H9 (cell line): ENCODE measurements around the gene PRSS57. TPM values are rescaled to one million over a fixed set of nuclear protein-coding genes. Genes with fewer than 3 reads are reported as not detected.
A peak's percentile ranks its signal among the peaks of the same experiment; 100 is the strongest.

ENCODE experiments used
- DNase-seq: peaks from one replicate; pipeline ENCODE4 v3.0.0-alpha.2; 2017
- H2AFZ ChIP-seq: one replicate; pipeline ENCODE4 v1.6.1; 2013; ENCODE audit warnings: mild to moderate bottlenecking, low read length, control low read depth, moderate library complexity
- H2AK5ac ChIP-seq: 2 replicates; pipeline ENCODE4 v1.6.1; 2013; ENCODE audit warnings: low read length, control low read depth, mixed read lengths; ENCODE audit not compliant: insufficient read length
- H2BK120ac ChIP-seq: one replicate; pipeline ENCODE4 v1.6.1; 2013; ENCODE audit warnings: low read depth, mild to moderate bottlenecking, low read length, control low read depth, inconsistent platforms; ENCODE audit not compliant: poor library complexity, severe bottlenecking
- H2BK12ac ChIP-seq: 2 replicates; pipeline ENCODE4 v1.6.1; 2013; ENCODE audit warnings: low read length, control low read depth, mixed read lengths, low read depth; ENCODE audit not compliant: insufficient read length
- H2BK15ac ChIP-seq: 2 replicates; pipeline ENCODE4 v1.6.1; 2013; ENCODE audit warnings: low read depth, low read length, control low read depth
- H2BK20ac ChIP-seq: one replicate; pipeline ENCODE4 v1.6.1; 2013; ENCODE audit warnings: low read depth, mild to moderate bottlenecking, low read length, control low read depth, inconsistent platforms; ENCODE audit not compliant: poor library complexity, severe bottlenecking
- H2BK5ac ChIP-seq: 2 replicates; pipeline ENCODE4 v1.6.1; 2013; ENCODE audit warnings: low read length, control low read depth, mixed read lengths; ENCODE audit not compliant: insufficient read length
- H3K14ac ChIP-seq: 2 replicates; pipeline ENCODE4 v1.6.1; 2013; ENCODE audit warnings: low read length, control low read depth; ENCODE audit not compliant: insufficient read depth
- H3K18ac ChIP-seq: 2 replicates; pipeline ENCODE4 v1.6.1; 2013; ENCODE audit warnings: low read depth, mild to moderate bottlenecking, mixed read lengths, low read length, control low read depth; ENCODE audit not compliant: insufficient read length
- H3K23ac ChIP-seq: 2 replicates; pipeline ENCODE4 v1.6.1; 2013; ENCODE audit warnings: low read length, control low read depth, mixed read lengths, low read depth; ENCODE audit not compliant: insufficient read length
- H3K23me2 ChIP-seq: 2 replicates; pipeline ENCODE4 v1.6.1; 2013; ENCODE audit warnings: low read depth, mild to moderate bottlenecking, mixed read lengths, low read length, control low read depth; ENCODE audit not compliant: insufficient read length, poor library complexity, severe bottlenecking
- H3K27ac ChIP-seq: 2 replicates; pipeline ENCODE4 v1.5.1; 2013; ENCODE audit warnings: low read length, control low read depth, mixed read lengths, low read depth; ENCODE audit not compliant: insufficient read length
- H3K27me3 ChIP-seq: 2 replicates; pipeline ENCODE4 v1.6.1; 2013; ENCODE audit warnings: low read length, control low read depth, inconsistent platforms; ENCODE audit not compliant: insufficient read depth
- H3K4ac ChIP-seq: 2 replicates; pipeline ENCODE4 v1.6.1; 2013; ENCODE audit warnings: low read depth, mild to moderate bottlenecking, control low read depth, inconsistent platforms, low read length, moderate library complexity
- H3K4me1 ChIP-seq: 2 replicates; pipeline ENCODE4 v1.6.1; 2013; ENCODE audit warnings: low read length, control low read depth, inconsistent platforms; ENCODE audit not compliant: insufficient read depth
- H3K4me2 ChIP-seq: 2 replicates; pipeline ENCODE4 v1.6.1; 2013; ENCODE audit warnings: low read length, control low read depth, mixed read lengths; ENCODE audit not compliant: insufficient read length, insufficient read depth
- H3K56ac ChIP-seq: 2 replicates; pipeline ENCODE4 v1.6.1; 2013; ENCODE audit warnings: low read depth, mild to moderate bottlenecking, mixed read lengths, low read length, control low read depth; ENCODE audit not compliant: insufficient read length
- H3K79me1 ChIP-seq: 2 replicates; pipeline ENCODE4 v1.6.1; 2013; ENCODE audit warnings: low read depth, mild to moderate bottlenecking, moderate library complexity, low read length, control low read depth, inconsistent platforms; ENCODE audit not compliant: insufficient read depth, poor library complexity, severe bottlenecking
- H3K79me2 ChIP-seq: 2 replicates; pipeline ENCODE4 v1.6.1; 2013; ENCODE audit warnings: low read length, control low read depth, inconsistent platforms; ENCODE audit not compliant: insufficient read depth
- H3K9ac ChIP-seq: 2 replicates; pipeline ENCODE4 v1.6.1; 2013; ENCODE audit warnings: low read length, control low read depth, mixed read lengths; ENCODE audit not compliant: insufficient read length; ENCODE audit errors: extremely low read depth
- H3K9me3 ChIP-seq: one replicate; pipeline ENCODE4 v1.6.1; 2013; ENCODE audit warnings: low read depth, low read length, inconsistent platforms; ENCODE audit not compliant: control insufficient read depth
- H3T11ph ChIP-seq: one replicate; pipeline ENCODE4 v1.6.1; 2013; ENCODE audit warnings: mild to moderate bottlenecking, low read length, control low read depth, inconsistent platforms
- H4K20me1 ChIP-seq: one replicate; pipeline ENCODE4 v1.6.1; 2013; ENCODE audit not compliant: control insufficient read depth, insufficient read length, insufficient read depth
- H4K5ac ChIP-seq: 2 replicates; pipeline ENCODE4 v1.6.1; 2013; ENCODE audit warnings: low read depth, mild to moderate bottlenecking, mixed read lengths, low read length, control low read depth; ENCODE audit not compliant: insufficient read length
- H4K8ac ChIP-seq: replicated peaks from 2 replicates; pipeline ENCODE4 v1.6.1; 2013; ENCODE audit warnings: low read length, control low read depth, mixed read lengths, low read depth; ENCODE audit not compliant: insufficient read length
- H4K91ac ChIP-seq: 2 replicates; pipeline ENCODE4 v1.6.1; 2013; ENCODE audit warnings: low read depth, mild to moderate bottlenecking, moderate library complexity, mixed read lengths, low read length, control low read depth; ENCODE audit not compliant: insufficient read length
- H3K27ac Mint-ChIP-seq, 3 experiments: 2 replicates in 2 of 3; 3 replicates in 1 of 3; pipeline ENCODE4 v1.8.0; 2020 to 2021; ENCODE audit warnings: mixed read lengths in 3 of 3, mild to moderate bottlenecking in 1 of 3, moderate library complexity in 1 of 3
- H3K27me3 Mint-ChIP-seq: 2 replicates; pipeline ENCODE4 v1.8.0; 2021; ENCODE audit warnings: low read depth, mild to moderate bottlenecking, moderate library complexity, mixed read lengths
- H3K36me3 Mint-ChIP-seq, 3 experiments: 2 replicates in 2 of 3; 3 replicates in 1 of 3; pipeline ENCODE4 v1.8.0; 2020 to 2021; ENCODE audit warnings: low read depth in 3 of 3, mixed read lengths in 3 of 3; ENCODE audit not compliant: insufficient read depth in 1 of 3
- H3K4me1 Mint-ChIP-seq, 2 experiments: 2 replicates each; pipeline ENCODE4 v1.8.0; 2020; ENCODE audit warnings: mixed read lengths in 2 of 2
- H3K4me3 Mint-ChIP-seq, 2 experiments: 2 replicates in 1 of 2; 3 replicates in 1 of 2; pipeline ENCODE4 v1.8.0; 2020 to 2021; ENCODE audit warnings: mild to moderate bottlenecking in 2 of 2, mixed read lengths in 2 of 2, moderate library complexity in 1 of 2
- H3K9me3 Mint-ChIP-seq, 2 experiments: 2 replicates in 1 of 2; 3 replicates in 1 of 2; pipeline ENCODE4 v1.8.0; 2020; ENCODE audit warnings: mild to moderate bottlenecking in 2 of 2, mixed read lengths in 2 of 2, moderate library complexity in 1 of 2
- CTCF ChIP-seq: fragments of 200-600 bp; sonication (generic); conservative IDR thresholded peaks from 3 replicates; pipeline ENCODE4 v1.8.0; 2021; ENCODE audit warnings: antibody characterized with exemption, mild to moderate bottlenecking
- WGBS: extraction: QIAGEN DNeasy Blood & Tissue Kit; methylation state at CpG from one replicate; pipeline ENCODE4 v1.1.7; 2013; ENCODE audit warnings: missing lambda C conversion rate, low lambda C conversion rate, mixed read lengths; ENCODE audit not compliant: insufficient read length; ENCODE audit errors: extremely low coverage; 5-methylcytosine and 5-hydroxymethylcytosine counted together
- total RNA-seq: library from RNA; stranded (reverse); gene quantifications from 2 replicates; pipeline ENCODE4 v1.2.1, GENCODE V29; 2021

PRSS57 gene
- total RNA-seq, 1 experiment from 2014 or later: not detected

GRCh38 chr19:641702-642101 is 53.5 kb downstream of the PRSS57 start:
- peak overlapping the region in 1 of 2 experiments; percentile 42; a peak in 2 of 5 replicates for H3K4me3 Mint-ChIP-seq
- H3K56ac ChIP-seq: no peak overlapping the region
- H2BK20ac ChIP-seq: no peak overlapping the region
- no peak overlapping the region for H3K4me2 ChIP-seq
- H3K9me3 ChIP-seq: no peaks in the 10 kb centered on the region
- no peak overlapping the region for H2BK5ac ChIP-seq
- H2AFZ ChIP-seq: no peak overlapping the region
- no peak for TF ChIP-seq CTCF
- no peak overlapping the region for H3K23ac ChIP-seq
- H3T11ph ChIP-seq: no peak overlapping the region
- no peaks in the 10 kb centered on the region for H3K23me2 ChIP-seq
- no CpG with 5 or more reads among the region's 17 CpGs for WGBS
- H3K9ac ChIP-seq: no peak overlapping the region
- H4K20me1 ChIP-seq: no peaks in the 10 kb centered on the region
- H3K79me2 ChIP-seq: no peaks in the 10 kb centered on the region
- no peak overlapping the region for H2BK120ac ChIP-seq
- no peak overlapping the region for H4K8ac ChIP-seq
- DNase-seq: no peak
- H3K27me3 Mint-ChIP-seq: peaks cover 27% of the 10 kb centered on the region
- no peaks in the 10 kb centered on the region; the same call in 1 of the 2 replicates for H3K27me3 ChIP-seq
- H3K18ac ChIP-seq: no peak overlapping the region
- no peak overlapping the region for H3K4ac ChIP-seq
- H4K91ac ChIP-seq: no peak overlapping the region
- H3K27ac ChIP-seq: no peak overlapping the region
- H3K79me1 ChIP-seq: no peaks in the 10 kb centered on the region
- H3K14ac ChIP-seq: no peak overlapping the region
- H3K4me1 Mint-ChIP-seq: peaks cover 4 to 5% of the 10 kb centered on the region in 2 experiments; a peak in 3 of 4 replicates
- 0 out of 5 replicates have a peak, but pooled peaks cover 0 to 3% of the 10 kb centered on the region in 2 experiments for H3K9me3 Mint-ChIP-seq
- H2BK12ac ChIP-seq: no peak overlapping the region
- H3K36me3 Mint-ChIP-seq: peaks cover 7 to 15% (median 8%) of the 10 kb centered on the region in 3 experiments
- H2BK15ac ChIP-seq: no peak overlapping the region
- no peak overlapping the region for H3K27ac Mint-ChIP-seq
- H4K5ac ChIP-seq: no peak overlapping the region
- no peak overlapping the region for H2AK5ac ChIP-seq
- no peaks in the 10 kb centered on the region for H3K4me1 ChIP-seq
